AG10803 (cell line): ENCODE data around the gene ZFHX3.

Experiments
- DNase-seq: peaks from one replicate; pipeline ENCODE4 v3.0.0; 2010; ENCODE audit warnings: low read depth
- H3K4me3 ChIP-seq: 2 replicates; pipeline ENCODE4 v1.5.1; 2011; ENCODE audit warnings: mild to moderate bottlenecking, low read length, control low read depth
- CTCF ChIP-seq: conservative IDR thresholded peaks from 2 replicates; pipeline ENCODE4 v1.5.1; 2011; ENCODE audit warnings: mild to moderate bottlenecking, low read length, control low read depth, inconsistent platforms

ZFHX3 gene

GRCh38 chr16:73024571-73025105 lies 23.3 kb downstream of the ZFHX3 start:
- TF ChIP-seq CTCF, result no peak
- no peak for DNase-seq
- H3K4me3 ChIP-seq, result no peak overlapping the region

- TF ChIP-seq CTCF, result no peak
- no peak overlapping the region for H3K4me3 ChIP-seq
- no peak for DNase-seq
These were observed 24.0 kb downstream of the ZFHX3 start for GRCh38 chr16:73023752-73024570.

DNA sequence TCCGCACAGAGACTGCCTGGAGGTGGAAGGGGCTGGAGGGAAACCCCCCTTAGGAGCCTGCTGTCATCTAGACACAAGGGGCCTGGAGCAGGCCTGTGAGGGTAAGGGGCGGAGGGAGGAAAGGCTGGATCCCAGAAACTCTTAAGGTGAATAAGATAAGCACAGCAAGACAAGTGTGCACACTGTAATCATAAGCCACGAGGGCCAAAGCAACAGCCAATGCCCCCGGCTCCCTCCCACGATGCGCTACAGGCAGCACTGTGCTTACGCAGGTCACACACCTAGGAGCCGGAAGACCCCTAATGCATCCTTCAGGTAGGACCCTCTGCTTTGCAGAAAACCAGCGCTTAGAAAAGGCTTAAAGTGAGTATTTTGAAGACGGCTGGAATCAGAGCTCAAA lies 24.6 kb downstream of the ZFHX3 start:
- H3K4me3 ChIP-seq, result no peak overlapping the region
- no peak for TF ChIP-seq CTCF
- no peak for DNase-seq

DNA sequence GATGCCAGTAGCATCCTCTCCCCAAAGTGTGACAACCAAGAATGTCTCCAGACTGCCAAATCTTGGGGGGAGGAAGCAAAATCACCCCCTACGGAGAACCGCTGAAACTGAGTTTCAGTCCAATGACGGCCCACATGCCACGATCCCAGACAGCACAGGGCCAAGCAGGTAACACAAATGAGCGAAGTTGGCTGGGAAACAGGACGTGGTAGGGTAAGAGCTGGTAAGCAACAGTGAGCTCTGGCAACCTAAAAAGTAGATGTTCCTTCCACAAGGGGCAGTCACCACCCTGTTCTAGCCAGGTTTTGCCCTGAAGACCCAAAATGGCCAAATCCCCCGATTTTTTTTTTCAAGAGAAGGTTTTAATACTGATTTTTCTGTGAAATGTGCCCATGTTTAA lies 25.4 kb downstream of the ZFHX3 start:
- H3K4me3 ChIP-seq, result no peak overlapping the region
- no peak for DNase-seq
- no peak for TF ChIP-seq CTCF

DNA sequence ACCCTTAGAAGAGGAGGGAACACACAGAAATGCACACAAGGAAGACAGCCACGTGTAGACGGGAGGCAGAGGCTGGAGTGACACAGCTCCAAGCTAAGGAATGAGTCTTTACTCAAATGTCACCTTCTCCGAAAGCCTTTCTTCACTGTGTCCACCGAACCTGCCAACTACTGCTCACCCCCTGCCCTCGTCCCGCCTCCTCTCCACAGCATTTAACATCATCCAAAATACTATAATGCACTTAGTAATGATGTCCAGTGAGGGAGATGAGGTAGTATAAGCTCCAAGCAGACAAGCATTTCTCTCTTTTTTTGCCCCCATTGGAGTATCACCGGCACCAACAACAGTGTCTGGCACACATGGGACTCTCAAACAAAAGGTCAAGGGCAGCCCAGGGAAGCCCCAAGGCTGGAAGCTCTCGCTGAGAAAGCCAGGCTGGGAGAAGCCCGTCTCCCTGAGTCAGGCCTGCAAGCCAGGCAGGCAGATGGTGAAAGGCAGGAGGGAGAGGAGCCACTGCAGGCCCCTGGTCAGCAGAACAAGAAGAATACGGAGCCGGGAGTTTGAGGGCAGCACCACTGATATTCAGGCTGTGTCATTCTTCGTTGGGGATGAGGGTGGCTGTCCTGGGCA lies 25.9 kb downstream of the ZFHX3 start:
- DNase-seq, result no peak
- no peak for TF ChIP-seq CTCF
- no peak overlapping the region for H3K4me3 ChIP-seq

- H3K4me3 ChIP-seq, result no peak overlapping the region
- DNase-seq, result peak; percentile 92
- no peak for TF ChIP-seq CTCF
These were observed 27.5 kb downstream of the ZFHX3 start for GRCh38 chr16:73020409-73020884.
